ENCODE data around the gene PARD3. TPM values are rescaled to one million over a fixed set of nuclear protein-coding genes. Genes with fewer than 3 reads are reported as not detected.

The PARD3 gene
- total and polyA plus RNA-seq, 2 donors (not counting 3 experiments of a cell fraction or from before 2014, with no cell fraction given) = 7.3 to 24.1 TPM

GRCh38 chr10:34498821-34499220, 316.3 kb downstream of the PARD3 start:
- no peaks in the 10 kb centered on the region for H3K9me3 ChIP-seq (replicated peaks; ENCODE audit: control insufficient read depth, insufficient read depth, low read length)
- H3K79me2 ChIP-seq (ENCODE audit: control insufficient read depth, insufficient read depth, low read length) = no peaks in the 10 kb centered on the region
- H3K4me1 ChIP-seq (ENCODE audit: control insufficient read depth, extremely low read depth, insufficient read depth, low read length) = no peaks in the 10 kb centered on the region
- H4K20me1 ChIP-seq (replicated peaks; ENCODE audit: control insufficient read depth, extremely low read depth, insufficient read depth, low read length) = no peaks in the 10 kb centered on the region
- no peaks in the 10 kb centered on the region for H3K27me3 ChIP-seq (ENCODE audit: control insufficient read depth in 2 of 2, insufficient read depth in 2 of 2, low read length in 2 of 2)
- intact Hi-C loops (cut with micrococcal nuclease) = no loop called here
- POLR2A ChIA-PET = no interaction called here
- no peaks in the 10 kb centered on the region for H3K9me1 ChIP-seq (replicated peaks; ENCODE audit: control insufficient read depth, extremely low read depth, insufficient read depth, low read length)
- no peak overlapping the region for H3K4me2 ChIP-seq (ENCODE audit: insufficient read depth, low read length)
- H3K9ac ChIP-seq (replicated peaks; ENCODE audit: extremely low read depth, insufficient read depth, low read length) = no peak overlapping the region
- dilution Hi-C loops (cut with MboI; ENCODE audit: extremely low pct_ligation_motif_present, low sequenced_read_pairs) = no loop called here
- no peaks in the 10 kb centered on the region for H3K36me3 ChIP-seq (ENCODE audit: control insufficient read depth in 2 of 2, extremely low read depth in 1 of 2, insufficient read depth in 2 of 2, low read length in 2 of 2)
- CTCF ChIA-PET = interaction anchor here (1.0 to 2.2 kb wide), 2 partner anchors 17 to 23 kb away, joined by 3 to 6 read pairs; no protein-coding TSS in a partner anchor
- no peak for DNase-seq (ENCODE audit: low read depth, low spot score)
- H3K4me3 ChIP-seq (replicated peaks in 1 of 3; ENCODE audit: insufficient read depth in 1 of 3, low read depth in 1 of 3, low read length in 3 of 3) = no peak overlapping the region
- no TSS peak for BruUV-seq (replicated peaks)
- no peak overlapping the region for H3K27ac ChIP-seq (ENCODE audit: insufficient read depth, low read depth, low read length)
- no peak for FAIRE-seq
- no peak for TF ChIP-seq EZH2 (IDR thresholded peaks at IDR 0.05; ENCODE audit: borderline replicate concordance, low read depth, low read length, severe bottlenecking)
- no peak for TF ChIP-seq POLR2A (IDR thresholded peaks at IDR 0.05; ENCODE audit: low read depth, low read length)
- TF ChIP-seq FOS (IDR thresholded peaks at IDR 0.05; ENCODE audit: borderline replicate concordance, insufficient read depth, low read length) = no peak
- no peak for TF ChIP-seq MYC (IDR thresholded peaks at IDR 0.05; ENCODE audit: low read depth, low read length)
- no peak for TF ChIP-seq JUN (IDR thresholded peaks at IDR 0.05; ENCODE audit: borderline replicate concordance, insufficient read depth, insufficient read length, low read depth)
- TF ChIP-seq CTCF (IDR thresholded peaks at IDR 0.05; ENCODE audit: extremely low read depth in 1 of 2, insufficient read depth in 1 of 2, low read depth in 1 of 2, low read length in 2 of 2) = no peak
- no peak for TF ChIP-seq POLR2AphosphoS5 (IDR thresholded peaks at IDR 0.05; ENCODE audit: insufficient read depth, low read depth, low read length)
- no peak for TF ChIP-seq GATA2 (IDR thresholded peaks at IDR 0.05; ENCODE audit: insufficient read depth, insufficient read length, low read depth, low read length)
- no peak for TF ChIP-seq MAX (IDR thresholded peaks at IDR 0.05; ENCODE audit: insufficient read depth, insufficient read length)
- no peak overlapping the region for H2AFZ ChIP-seq (ENCODE audit: low read depth, low read length)
